ENCODE results near the gene CHL1.

DNA sequence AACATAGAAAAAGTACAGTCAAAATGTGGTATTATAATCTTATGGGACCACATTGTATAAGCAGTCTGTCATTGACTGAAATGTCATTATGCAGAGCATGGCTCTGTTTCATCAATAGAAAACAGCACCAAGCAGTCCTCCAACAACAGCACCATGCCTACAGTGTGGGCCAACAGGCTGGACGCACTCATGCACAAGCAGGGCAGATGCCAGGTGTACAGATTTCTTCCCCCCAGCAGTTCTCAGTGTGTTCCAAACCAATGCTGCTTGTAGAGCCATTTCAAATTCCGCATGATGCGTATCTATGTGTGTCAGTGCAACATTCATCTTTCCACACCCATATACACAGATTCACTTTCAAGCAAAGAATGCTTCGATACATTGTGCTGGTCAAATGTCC, 253.1 kb downstream of the CHL1 start:
- TF ChIP-seq NFIC (IDR thresholded peaks at IDR 0.05), result no peak
- TF ChIP-seq TAF1 (IDR thresholded peaks at IDR 0.05; ENCODE audit: low read depth), result no peak
- TF ChIP-seq, protein P1, sequence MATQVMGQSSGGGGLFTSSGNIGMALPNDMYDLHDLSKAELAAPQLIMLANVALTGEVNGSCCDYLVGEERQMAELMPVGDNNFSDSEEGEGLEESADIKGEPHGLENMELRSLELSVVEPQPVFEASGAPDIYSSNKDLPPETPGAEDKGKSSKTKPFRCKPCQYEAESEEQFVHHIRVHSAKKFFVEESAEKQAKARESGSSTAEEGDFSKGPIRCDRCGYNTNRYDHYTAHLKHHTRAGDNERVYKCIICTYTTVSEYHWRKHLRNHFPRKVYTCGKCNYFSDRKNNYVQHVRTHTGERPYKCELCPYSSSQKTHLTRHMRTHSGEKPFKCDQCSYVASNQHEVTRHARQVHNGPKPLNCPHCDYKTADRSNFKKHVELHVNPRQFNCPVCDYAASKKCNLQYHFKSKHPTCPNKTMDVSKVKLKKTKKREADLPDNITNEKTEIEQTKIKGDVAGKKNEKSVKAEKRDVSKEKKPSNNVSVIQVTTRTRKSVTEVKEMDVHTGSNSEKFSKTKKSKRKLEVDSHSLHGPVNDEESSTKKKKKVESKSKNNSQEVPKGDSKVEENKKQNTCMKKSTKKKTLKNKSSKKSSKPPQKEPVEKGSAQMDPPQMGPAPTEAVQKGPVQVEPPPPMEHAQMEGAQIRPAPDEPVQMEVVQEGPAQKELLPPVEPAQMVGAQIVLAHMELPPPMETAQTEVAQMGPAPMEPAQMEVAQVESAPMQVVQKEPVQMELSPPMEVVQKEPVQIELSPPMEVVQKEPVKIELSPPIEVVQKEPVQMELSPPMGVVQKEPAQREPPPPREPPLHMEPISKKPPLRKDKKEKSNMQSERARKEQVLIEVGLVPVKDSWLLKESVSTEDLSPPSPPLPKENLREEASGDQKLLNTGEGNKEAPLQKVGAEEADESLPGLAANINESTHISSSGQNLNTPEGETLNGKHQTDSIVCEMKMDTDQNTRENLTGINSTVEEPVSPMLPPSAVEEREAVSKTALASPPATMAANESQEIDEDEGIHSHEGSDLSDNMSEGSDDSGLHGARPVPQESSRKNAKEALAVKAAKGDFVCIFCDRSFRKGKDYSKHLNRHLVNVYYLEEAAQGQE (IDR thresholded peaks at IDR 0.05; ENCODE audit: low read depth), result no peak
- no peak for TF ChIP-seq YY1 (IDR thresholded peaks at IDR 0.05; ENCODE audit: low read depth)
- TF ChIP-seq ZBTB7A (IDR thresholded peaks at IDR 0.05; ENCODE audit: low read depth), result no peak
- no peak for TF ChIP-seq EGR1 (IDR thresholded peaks at IDR 0.05)

All from Ishikawa (cell line).